Activated CD4-positive, alpha-beta T cell treated with anti-CD3 and anti-CD28 coated beads for 36 hours (primary cell): Measurements from ENCODE around the gene TMEM209. TPM values are rescaled to one million over a fixed set of nuclear protein-coding genes. Genes with fewer than 3 reads are reported as not detected.
"Not testable (repeated sequence)": the region's sequence is repeated elsewhere in the genome, so short reads cannot be mapped to it uniquely, and the experiment has no call there.

Experiments
- ATAC-seq: fragments of 200-7000 bp; cut with Tn5 transposase; one replicate; pipeline ENCODE4 v1.10.0; 2021; ENCODE audit warnings: mild to moderate bottlenecking, moderate library complexity
- CTCF ChIA-PET: fragments of 350-600 bp; sonication (Branson Sonifier 250); formaldehyde crosslinking; loops from one replicate; lab custom pipeline; 2021; ENCODE audit warnings: antibody characterized with exemption; lab: Charles Lee
- POLR2A ChIA-PET: fragments of 350-600 bp; sonication (Branson Sonifier 250); formaldehyde crosslinking; loops from one replicate; lab custom pipeline; 2021; ENCODE audit warnings: antibody characterized with exemption, inconsistent platforms; lab: Charles Lee
- DNase-seq: peaks from one replicate; pipeline ENCODE4 v3.0.0-alpha.2; 2020
- H3K27ac Mint-ChIP-seq: one replicate; pipeline ENCODE4 v1.8.0; 2021; ENCODE audit warnings: mixed read lengths
- H3K27me3 Mint-ChIP-seq: one replicate; pipeline ENCODE4 v1.8.0; 2021; ENCODE audit warnings: mixed read lengths
- H3K36me3 Mint-ChIP-seq: one replicate; pipeline ENCODE4 v1.8.0; 2021; ENCODE audit warnings: low read depth, mixed read lengths
- H3K4me1 Mint-ChIP-seq: one replicate; pipeline ENCODE4 v1.8.0; 2021; ENCODE audit warnings: mixed read lengths
- H3K4me3 Mint-ChIP-seq: one replicate; pipeline ENCODE4 v1.8.0; 2021; ENCODE audit warnings: mild to moderate bottlenecking, moderate library complexity, mixed read lengths
- H3K9me3 Mint-ChIP-seq: one replicate; pipeline ENCODE4 v1.8.0; 2021; ENCODE audit warnings: low read depth, mixed read lengths
- intact Hi-C, 2 experiments: fragments of 100-400 bp; cut with DNase I in 1 of 2; cut with micrococcal nuclease in 1 of 2; formaldehyde crosslinking; loops; one replicate each; pipeline versions ENCODE4 v1.14.2 to v1.15.1; 2022 to 2024; cut with DNase I, micrococcal nuclease
- total RNA-seq, 2 experiments: library from RNA; stranded (reverse); gene quantifications; one replicate each; pipeline ENCODE4 v1.2.3, GENCODE V29; 2021

TMEM209 gene
- total RNA-seq, 2 experiments from 2014 or later = 41.0 to 57.0 TPM

GRCh38 chr7:130195396-130195795 is 9.8 kb downstream of the TMEM209 start:
- DNase-seq = no peak
- H3K27me3 Mint-ChIP-seq = no peaks in the 10 kb centered on the region
- H3K36me3 Mint-ChIP-seq = peaks cover 46% of the 10 kb centered on the region
- H3K4me3 Mint-ChIP-seq = no peak overlapping the region
- CTCF ChIA-PET = interaction anchor here (1.2 kb wide), 1 partner anchor 11 kb away, joined by 4 read pairs; no protein-coding TSS in a partner anchor
- H3K4me1 Mint-ChIP-seq = peaks cover 5% of the 10 kb centered on the region
- intact Hi-C loops = no loop called here
- ATAC-seq = no peak
- H3K27ac Mint-ChIP-seq = no peak overlapping the region
- H3K9me3 Mint-ChIP-seq = no peaks in the 10 kb centered on the region
- POLR2A ChIA-PET = no interaction called here

GRCh38 chr7:130191791-130192190 is 13.4 kb downstream of the TMEM209 start:
- H3K36me3 Mint-ChIP-seq = peaks cover 42% of the 10 kb centered on the region
- H3K4me1 Mint-ChIP-seq = peaks cover 6% of the 10 kb centered on the region
- ATAC-seq (no peak), DNase-seq (no peak)
- CTCF ChIA-PET = interaction anchor here (0.8 to 1.7 kb wide), 3 partner anchors 13 to 253 kb away, joined by 3 to 7 read pairs (median 4); partner anchors contain the start of gene TMEM209
- POLR2A ChIA-PET = no interaction called here
- intact Hi-C loops = no loop called here
- no peaks in the 10 kb centered on the region for H3K27me3 Mint-ChIP-seq
- no peak overlapping the region for H3K27ac Mint-ChIP-seq
- H3K4me3 Mint-ChIP-seq = no peak overlapping the region
- H3K9me3 Mint-ChIP-seq = no peaks in the 10 kb centered on the region

- DNase-seq (no peak), ATAC-seq (no peak)
- H3K9me3 Mint-ChIP-seq = no peaks in the 10 kb centered on the region
- ChIA-PET CTCF (no interaction called here), POLR2A (no interaction called here)
- H3K4me1 Mint-ChIP-seq = peaks cover 6% of the 10 kb centered on the region
- H3K4me3 Mint-ChIP-seq = no peak overlapping the region
- H3K27ac Mint-ChIP-seq = no peak overlapping the region
- no peaks in the 10 kb centered on the region for H3K27me3 Mint-ChIP-seq
- intact Hi-C loops = loop anchor here in 1 of 2 experiments (10.0 kb wide), 2 partner anchors 115 to 235 kb away; partner anchors contain the start of genes KLHDC10 and UBE2H
- peaks cover 46% of the 10 kb centered on the region for H3K36me3 Mint-ChIP-seq
These were observed 15.9 kb downstream of the TMEM209 start for GRCh38 chr7:130189343-130189742.

GRCh38 chr7:130187360-130187759 is 17.8 kb downstream of the TMEM209 start:
- no peak overlapping the region for H3K4me3 Mint-ChIP-seq
- H3K9me3 Mint-ChIP-seq = no peaks in the 10 kb centered on the region
- peaks cover 47% of the 10 kb centered on the region for H3K36me3 Mint-ChIP-seq
- H3K4me1 Mint-ChIP-seq = peaks cover 20% of the 10 kb centered on the region
- DNase-seq (no peak), ATAC-seq (no peak)
- CTCF ChIA-PET = interaction anchor here (1.1 kb wide), 1 partner anchor 11 kb away, joined by 3 read pairs; no protein-coding TSS in a partner anchor
- intact Hi-C loops = loop anchor here in 1 of 2 experiments (10.0 kb wide), 2 partner anchors 113 to 233 kb away; partner anchors contain the start of genes KLHDC10 and UBE2H
- H3K27me3 Mint-ChIP-seq = no peaks in the 10 kb centered on the region
- H3K27ac Mint-ChIP-seq = no peak overlapping the region
- POLR2A ChIA-PET = no interaction called here

- CTCF ChIA-PET = interaction anchor here (1.0 to 1.5 kb wide), 2 partner anchors 10 to 15 kb away, joined by 3 read pairs; no protein-coding TSS in a partner anchor
- Mint-ChIP-seq H3K4me1 (peaks cover 35% of the 10 kb centered on the region), H3K36me3 (peaks cover 51% of the 10 kb centered on the region)
- H3K27ac Mint-ChIP-seq, DNase-seq, H3K9me3 Mint-ChIP-seq, H3K27me3 Mint-ChIP-seq, ATAC-seq, H3K4me3 Mint-ChIP-seq, POLR2A ChIA-PET: not testable (repeated sequence)
- intact Hi-C loops = loop anchor here (5.0 to 10.0 kb wide), 4 partner anchors 110 to 1183 kb away; partner anchors contain the start of genes KLHDC10 (in 1 of the 2) and UBE2H (in 1 of the 2)
These were observed 20.9 kb downstream of the TMEM209 start for GRCh38 chr7:130184349-130184748.

- peak overlapping the region; percentile 72 for H3K27ac Mint-ChIP-seq
These were observed 22.2 kb downstream of the TMEM209 start for GRCh38 chr7:130182990-130183389.

GRCh38 chr7:130181263-130181605 is 24.0 kb downstream of the TMEM209 start:
- ChIA-PET POLR2A (interaction anchor here (1.2 kb wide), 1 partner anchor 24 kb away, joined by 4 read pairs; the partner anchor contains the start of gene TMEM209), CTCF (interaction anchor here (1.3 to 2.2 kb wide), 3 partner anchors 9 to 577 kb away, joined by 4 to 9 read pairs (median 6); no protein-coding TSS in a partner anchor)
- DNase-seq (no peak), ATAC-seq (peak; percentile 4)
- H3K27me3 Mint-ChIP-seq = no peaks in the 10 kb centered on the region
- peaks cover 53% of the 10 kb centered on the region for H3K36me3 Mint-ChIP-seq
- H3K27ac Mint-ChIP-seq = peak overlapping the region; percentile 80
- no peak overlapping the region for H3K4me3 Mint-ChIP-seq
- H3K9me3 Mint-ChIP-seq = no peaks in the 10 kb centered on the region
- peaks cover 30% of the 10 kb centered on the region for H3K4me1 Mint-ChIP-seq
- intact Hi-C loops = loop anchor here (2.0 to 10.0 kb wide), 6 partner anchors 24 to 1186 kb away; partner anchors contain the start of genes KLHDC10 (in 1 of the 2), TMEM209 (in 1 of the 2) and UBE2H (in 1 of the 2)

More at GRCh38 chr7:130182990-130183389, 22.2 kb downstream of the TMEM209 start:
- DNase-seq (no peak), ATAC-seq (peak; percentile 38)
- ChIA-PET POLR2A (interaction anchor here (1.2 kb wide), 1 partner anchor 22 kb away, joined by 5 read pairs; the partner anchor contains the start of gene TMEM209), CTCF (interaction anchor here (1.0 to 2.2 kb wide), 6 partner anchors 12 to 122 kb away, joined by 3 to 9 read pairs (median 4); partner anchors contain the start of gene TMEM209)
- H3K27me3 Mint-ChIP-seq = no peaks in the 10 kb centered on the region
- intact Hi-C loops = loop anchor here (2.0 to 10.0 kb wide), 6 partner anchors 108 to 1184 kb away; partner anchors contain the start of genes KLHDC10 (in 2 of the 2) and UBE2H (in 2 of the 2)
- H3K4me1 Mint-ChIP-seq = peaks cover 33% of the 10 kb centered on the region
- H3K9me3 Mint-ChIP-seq = no peaks in the 10 kb centered on the region
- peaks cover 51% of the 10 kb centered on the region for H3K36me3 Mint-ChIP-seq
- H3K4me3 Mint-ChIP-seq = no peak overlapping the region

- no peaks in the 10 kb centered on the region for H3K9me3 Mint-ChIP-seq
- no peaks in the 10 kb centered on the region for H3K27me3 Mint-ChIP-seq
- peaks cover 30% of the 10 kb centered on the region for H3K4me1 Mint-ChIP-seq
- ATAC-seq (peak; percentile 95), DNase-seq (peak; percentile 78)
- ChIA-PET CTCF (interaction anchor here (1.3 to 2.2 kb wide), 4 partner anchors 10 to 578 kb away, joined by 4 to 9 read pairs (median 5); no protein-coding TSS in a partner anchor), POLR2A (interaction anchor here (0.6 to 0.7 kb wide), 2 partner anchors 24 to 733 kb away, joined by 3 to 4 read pairs; partner anchors contain the start of gene TMEM209)
- H3K4me3 Mint-ChIP-seq = peak overlapping the region; percentile 26
- H3K36me3 Mint-ChIP-seq = peaks cover 53% of the 10 kb centered on the region
- intact Hi-C loops = loop anchor here (1.0 to 10.0 kb wide), 12 partner anchors 24 to 1187 kb away; partner anchors contain the start of genes TMEM209 (in 2 of the 2), COPG2 (in 1 of the 2), KLHDC10 (in 1 of the 2) and UBE2H (in 1 of the 2)
- peak overlapping the region; percentile 81 for H3K27ac Mint-ChIP-seq
These were observed 24.5 kb downstream of the TMEM209 start for GRCh38 chr7:130180571-130181262.

GRCh38 chr7:130179631-130180030 is 25.6 kb downstream of the TMEM209 start:
- H3K4me3 Mint-ChIP-seq = no peak overlapping the region
- no peaks in the 10 kb centered on the region for H3K9me3 Mint-ChIP-seq
- no peak overlapping the region for H3K27ac Mint-ChIP-seq
- ChIA-PET CTCF (interaction anchor here (0.8 to 1.5 kb wide), 4 partner anchors 12 to 108 kb away, joined by 3 to 7 read pairs (median 4); no protein-coding TSS in a partner anchor), POLR2A (no interaction called here)
- no peak for DNase-seq
- H3K36me3 Mint-ChIP-seq = peaks cover 54% of the 10 kb centered on the region
- no peak for ATAC-seq
- H3K4me1 Mint-ChIP-seq = peaks cover 30% of the 10 kb centered on the region
- intact Hi-C loops = loop anchor here (1.0 to 10.0 kb wide), 12 partner anchors 25 to 1188 kb away; partner anchors contain the start of genes TMEM209 (in 2 of the 2), COPG2 (in 1 of the 2), KLHDC10 (in 1 of the 2) and UBE2H (in 1 of the 2)
- no peaks in the 10 kb centered on the region for H3K27me3 Mint-ChIP-seq

GRCh38 chr7:130178251-130178650 is 27.0 kb downstream of the TMEM209 start:
- CTCF ChIA-PET = interaction anchor here (1.4 kb wide), 1 partner anchor 14 kb away, joined by 7 read pairs; no protein-coding TSS in a partner anchor
- intact Hi-C loops = no loop called here
- H3K4me1 Mint-ChIP-seq = peaks cover 24% of the 10 kb centered on the region
- H3K9me3 Mint-ChIP-seq = no peaks in the 10 kb centered on the region
- no peak overlapping the region for H3K27ac Mint-ChIP-seq
- H3K4me3 Mint-ChIP-seq = no peak overlapping the region
- POLR2A ChIA-PET = no interaction called here
- ATAC-seq (no peak), DNase-seq (no peak)
- no peaks in the 10 kb centered on the region for H3K27me3 Mint-ChIP-seq
- peaks cover 59% of the 10 kb centered on the region for H3K36me3 Mint-ChIP-seq
